ENCODE results near the gene POU6F1. TPM values are rescaled to one million over a fixed set of nuclear protein-coding genes. Genes with fewer than 3 reads are reported as not detected.

The POU6F1 gene
- polyA plus RNA-seq, 1 experiment: 4.7 TPM

DNA sequence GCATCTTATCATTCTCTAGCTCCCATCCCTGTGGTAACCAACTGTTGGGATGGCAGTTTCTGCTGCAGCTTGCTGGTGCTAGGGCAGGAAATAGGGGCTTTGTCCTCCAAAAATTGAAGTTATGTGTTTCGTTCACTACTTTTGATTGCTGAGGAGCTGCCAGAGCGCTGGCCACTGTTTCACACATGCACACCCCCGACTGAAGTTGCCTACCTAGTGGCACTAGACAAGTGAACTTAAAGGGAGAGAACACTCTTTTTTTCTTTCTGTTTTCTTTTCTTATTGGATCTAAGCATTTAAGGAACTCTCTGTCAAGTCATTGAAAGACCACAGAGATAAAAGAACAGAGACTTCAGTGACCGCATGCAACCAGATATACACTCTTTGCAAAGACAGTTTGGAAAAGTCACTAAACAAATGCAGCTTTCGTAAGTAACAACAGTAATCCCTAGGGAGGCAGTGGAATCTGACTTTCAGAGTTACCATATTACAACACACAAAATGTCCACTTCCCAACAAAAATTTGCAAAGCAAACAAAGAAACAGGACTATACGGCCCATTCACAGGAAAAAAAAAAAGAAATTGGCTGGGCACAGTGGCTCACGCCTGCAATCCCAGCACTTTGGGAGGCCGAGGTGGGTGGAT lies 56.9 kb downstream of the POU6F1 start:
- POLR2A ChIA-PET: interaction anchor here (0.7 kb wide), 1 partner anchor 78 kb away, joined by 4 read pairs; no protein-coding TSS in a partner anchor
- CTCF ChIA-PET: interaction anchor here (0.8 kb wide), 1 partner anchor 11 kb away, joined by 3 read pairs; no protein-coding TSS in a partner anchor

GRCh38 chr12:51156245-51156765 lies 61.6 kb downstream of the POU6F1 start:
- H3K27me3 ChIP-seq (ENCODE audit: control insufficient read depth, insufficient read depth, low read length): no peaks in the 10 kb centered on the region
- no peak overlapping the region for H3K4me3 ChIP-seq (ENCODE audit: low read depth, low read length)
- ChIA-PET CTCF (no interaction called here), POLR2A (no interaction called here)
- DNase-seq (ENCODE audit: low read depth): no peak
- TF ChIP-seq, protein P1, sequence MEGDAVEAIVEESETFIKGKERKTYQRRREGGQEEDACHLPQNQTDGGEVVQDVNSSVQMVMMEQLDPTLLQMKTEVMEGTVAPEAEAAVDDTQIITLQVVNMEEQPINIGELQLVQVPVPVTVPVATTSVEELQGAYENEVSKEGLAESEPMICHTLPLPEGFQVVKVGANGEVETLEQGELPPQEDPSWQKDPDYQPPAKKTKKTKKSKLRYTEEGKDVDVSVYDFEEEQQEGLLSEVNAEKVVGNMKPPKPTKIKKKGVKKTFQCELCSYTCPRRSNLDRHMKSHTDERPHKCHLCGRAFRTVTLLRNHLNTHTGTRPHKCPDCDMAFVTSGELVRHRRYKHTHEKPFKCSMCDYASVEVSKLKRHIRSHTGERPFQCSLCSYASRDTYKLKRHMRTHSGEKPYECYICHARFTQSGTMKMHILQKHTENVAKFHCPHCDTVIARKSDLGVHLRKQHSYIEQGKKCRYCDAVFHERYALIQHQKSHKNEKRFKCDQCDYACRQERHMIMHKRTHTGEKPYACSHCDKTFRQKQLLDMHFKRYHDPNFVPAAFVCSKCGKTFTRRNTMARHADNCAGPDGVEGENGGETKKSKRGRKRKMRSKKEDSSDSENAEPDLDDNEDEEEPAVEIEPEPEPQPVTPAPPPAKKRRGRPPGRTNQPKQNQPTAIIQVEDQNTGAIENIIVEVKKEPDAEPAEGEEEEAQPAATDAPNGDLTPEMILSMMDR (IDR thresholded peaks at IDR 0.05; ENCODE audit: insufficient read depth, low read depth, low read length): no peak
- H3K36me3 ChIP-seq (ENCODE audit: control insufficient read depth, insufficient read depth, low read length): no peaks in the 10 kb centered on the region

More for the DNA sequence above, 56.9 kb downstream of the POU6F1 start:
- H3K4me3 ChIP-seq (ENCODE audit: low read depth, low read length): no peak overlapping the region
- TF ChIP-seq, protein P1 (IDR thresholded peaks at IDR 0.05; ENCODE audit: insufficient read depth, low read depth, low read length): no peak
- H3K27me3 ChIP-seq (ENCODE audit: control insufficient read depth, insufficient read depth, low read length): no peaks in the 10 kb centered on the region
- H3K36me3 ChIP-seq (ENCODE audit: control insufficient read depth, insufficient read depth, low read length): no peaks in the 10 kb centered on the region
- DNase-seq (ENCODE audit: low read depth): no peak

DNA sequence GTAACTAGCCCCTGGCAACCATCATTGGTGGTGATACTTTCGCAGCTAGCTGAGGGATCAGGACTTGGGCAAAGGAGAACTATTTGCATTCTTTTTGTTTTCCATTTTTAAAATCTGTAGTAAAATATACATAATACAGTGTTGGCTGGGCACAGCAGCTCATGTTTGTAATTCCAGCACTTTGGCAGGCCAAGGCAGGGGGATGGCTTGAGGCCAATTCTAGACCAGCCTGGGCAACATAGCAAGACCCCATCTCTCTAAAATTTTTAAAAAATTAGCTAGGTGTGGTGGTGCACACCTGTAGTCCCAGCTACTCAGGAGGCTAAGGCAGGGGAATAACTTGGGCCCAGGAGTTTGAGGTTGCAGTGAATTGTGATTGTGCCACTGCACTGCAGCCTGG lies 64.9 kb downstream of the POU6F1 start:
- TF ChIP-seq, protein P1 (IDR thresholded peaks at IDR 0.05; ENCODE audit: insufficient read depth, low read depth, low read length): no peak
- ChIA-PET CTCF (no interaction called here), POLR2A (no interaction called here)
- no peaks in the 10 kb centered on the region for H3K27me3 ChIP-seq (ENCODE audit: control insufficient read depth, insufficient read depth, low read length)
- no peak overlapping the region for H3K4me3 ChIP-seq (ENCODE audit: low read depth, low read length)
- DNase-seq (ENCODE audit: low read depth): no peak
- no peaks in the 10 kb centered on the region for H3K36me3 ChIP-seq (ENCODE audit: control insufficient read depth, insufficient read depth, low read length)

DNA sequence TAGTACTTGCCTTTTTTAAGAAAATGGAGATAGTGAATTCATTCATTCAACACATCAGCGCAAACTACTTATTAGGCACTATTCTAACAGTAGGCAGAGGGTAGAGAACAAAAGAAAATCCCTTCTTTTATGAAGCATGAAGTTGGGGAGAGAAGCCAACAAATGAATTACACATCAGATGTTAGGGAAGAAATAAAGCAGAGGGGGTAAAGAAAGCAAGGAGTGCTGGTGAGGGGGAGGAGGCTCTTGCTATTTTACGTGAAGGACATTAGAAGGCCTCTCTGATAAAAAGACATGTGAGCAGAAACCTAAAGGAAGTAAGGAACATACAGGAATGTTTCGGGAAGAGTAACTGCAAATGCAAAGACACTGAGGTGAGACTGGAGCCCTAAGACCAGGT lies 67.1 kb downstream of the POU6F1 start:
- ChIA-PET CTCF (no interaction called here), POLR2A (no interaction called here)
- no peaks in the 10 kb centered on the region for H3K36me3 ChIP-seq (ENCODE audit: control insufficient read depth, insufficient read depth, low read length)
- no peak overlapping the region for H3K4me3 ChIP-seq (ENCODE audit: low read depth, low read length)
- no peaks in the 10 kb centered on the region for H3K27me3 ChIP-seq (ENCODE audit: control insufficient read depth, insufficient read depth, low read length)
- DNase-seq (ENCODE audit: low read depth): no peak
- TF ChIP-seq, protein P1 (IDR thresholded peaks at IDR 0.05; ENCODE audit: insufficient read depth, low read depth, low read length): no peak

GRCh38 chr12:51147309-51147708 lies 70.6 kb downstream of the POU6F1 start:
- Histone ChIP-seq H3K4me3 (ENCODE audit: low read depth, low read length) (no peak overlapping the region), H3K27me3 (ENCODE audit: control insufficient read depth, insufficient read depth, low read length) (no peaks in the 10 kb centered on the region), H3K36me3 (ENCODE audit: control insufficient read depth, insufficient read depth, low read length) (no peaks in the 10 kb centered on the region)
- ChIA-PET CTCF (no interaction called here), POLR2A (no interaction called here)
- TF ChIP-seq, protein P1 (IDR thresholded peaks at IDR 0.05; ENCODE audit: insufficient read depth, low read depth, low read length): no peak
- DNase-seq (ENCODE audit: low read depth): no peak

Data from BJ (cell line).